Measurements from ENCODE around the gene EVI5L. TPM values are rescaled to one million over a fixed set of nuclear protein-coding genes. Genes with fewer than 3 reads are reported as not detected.

EVI5L gene
- total RNA-seq, 1 experiment from 2014 or later = 25.7 TPM

- DNase-seq (ENCODE audit: unreplicated experiment) = peak; percentile 47
- TF ChIP-seq CTCF (IDR thresholded peaks at IDR 0.05; ENCODE audit: unreplicated experiment) = no peak
- BruUV-seq (replicated peaks) = no TSS peak
- Mint-ChIP-seq H3K27me3 (ENCODE audit: insufficient read depth, unreplicated experiment) (no peaks in the 10 kb centered on the region), H3K27ac (ENCODE audit: low read depth, unreplicated experiment) (peak overlapping the region; percentile 42), H3K4me1 (ENCODE audit: insufficient read depth, unreplicated experiment) (peaks cover 12% of the 10 kb centered on the region), H3K36me3 (ENCODE audit: insufficient read depth, unreplicated experiment) (peaks cover 17% of the 10 kb centered on the region), H3K4me3 (ENCODE audit: unreplicated experiment) (peak overlapping the region; percentile 23), H3K9me3 (ENCODE audit: unreplicated experiment) (no peaks in the 10 kb centered on the region)
- ChIA-PET POLR2A (interaction anchor here (0.7 kb wide), 1 partner anchor 34 kb away, joined by 3 read pairs; no protein-coding TSS in a partner anchor), CTCF (interaction anchor here (1.3 kb wide), 1 partner anchor 25 kb away, joined by 3 read pairs; no protein-coding TSS in a partner anchor)
- intact Hi-C loops (cut with micrococcal nuclease) = no loop called here
These were observed 64.7 kb downstream of the EVI5L start for GRCh38 chr19:7894612-7895309.

- POLR2A ChIA-PET = no interaction called here
- intact Hi-C loops (cut with micrococcal nuclease) = no loop called here
These were observed 65.5 kb downstream of the EVI5L start for GRCh38 chr19:7895565-7895964.

GRCh38 chr19:7897292-7897691 lies 67.3 kb downstream of the EVI5L start:
- no TSS peak for BruUV-seq (replicated peaks)

More at GRCh38 chr19:7895565-7895964, 65.5 kb downstream of the EVI5L start:
- CTCF ChIA-PET = interaction anchor here (1.0 to 1.2 kb wide), 2 partner anchors 26 to 43 kb away, joined by 3 read pairs; no protein-coding TSS in a partner anchor
- Mint-ChIP-seq H3K36me3 (ENCODE audit: insufficient read depth, unreplicated experiment) (peaks cover 18% of the 10 kb centered on the region), H3K27me3 (ENCODE audit: insufficient read depth, unreplicated experiment) (no peaks in the 10 kb centered on the region), H3K27ac (ENCODE audit: low read depth, unreplicated experiment) (peak overlapping the region; percentile 42), H3K4me1 (ENCODE audit: insufficient read depth, unreplicated experiment) (peaks cover 14% of the 10 kb centered on the region), H3K9me3 (ENCODE audit: unreplicated experiment) (no peaks in the 10 kb centered on the region), H3K4me3 (ENCODE audit: unreplicated experiment) (no peak overlapping the region)
- DNase-seq (ENCODE audit: unreplicated experiment) = no peak
- TF ChIP-seq CTCF (IDR thresholded peaks at IDR 0.05; ENCODE audit: unreplicated experiment) = no peak
- no TSS peak for BruUV-seq (replicated peaks)

More at GRCh38 chr19:7897292-7897691, 67.3 kb downstream of the EVI5L start:
- Mint-ChIP-seq H3K9me3 (ENCODE audit: unreplicated experiment) (no peaks in the 10 kb centered on the region), H3K27me3 (ENCODE audit: insufficient read depth, unreplicated experiment) (no peaks in the 10 kb centered on the region), H3K36me3 (ENCODE audit: insufficient read depth, unreplicated experiment) (peaks cover 18% of the 10 kb centered on the region), H3K27ac (ENCODE audit: low read depth, unreplicated experiment) (peak overlapping the region; percentile 91), H3K4me1 (ENCODE audit: insufficient read depth, unreplicated experiment) (peaks cover 22% of the 10 kb centered on the region), H3K4me3 (ENCODE audit: unreplicated experiment) (no peak overlapping the region)
- CTCF ChIA-PET = interaction anchor here (1.4 to 2.8 kb wide), 2 partner anchors 28 to 45 kb away, joined by 4 to 18 read pairs; no protein-coding TSS in a partner anchor
- intact Hi-C loops (cut with micrococcal nuclease) = no loop called here
- DNase-seq (ENCODE audit: unreplicated experiment) = peak; percentile 89
- POLR2A ChIA-PET = interaction anchor here (1.3 to 8.7 kb wide), 5 partner anchors 9 to 47 kb away, joined by 3 to 91 read pairs (median 7); partner anchors contain the start of gene LRRC8E
- no peak for TF ChIP-seq CTCF (IDR thresholded peaks at IDR 0.05; ENCODE audit: unreplicated experiment)
